Nephron progenitor cell (in vitro differentiated cells): ENCODE results near the gene MSL3.

ENCODE experiments used
- DNase-seq: peaks from one replicate; pipeline ENCODE4 v3.0.0; 2021
- H3K27ac Mint-ChIP-seq: 2 replicates; pipeline ENCODE4 v1.8.0; 2021; ENCODE audit warnings: mild to moderate bottlenecking, moderate library complexity, mixed read lengths
- H3K27me3 Mint-ChIP-seq: 2 replicates; pipeline ENCODE4 v1.8.0; 2021; ENCODE audit warnings: mild to moderate bottlenecking, low read depth, mixed read lengths; ENCODE audit not compliant: poor library complexity
- H3K36me3 Mint-ChIP-seq: 2 replicates; pipeline ENCODE4 v1.8.0; 2021; ENCODE audit warnings: low read depth, mixed read lengths
- H3K4me1 Mint-ChIP-seq: 2 replicates; pipeline ENCODE4 v1.8.0; 2021; ENCODE audit warnings: mixed read lengths
- H3K4me3 Mint-ChIP-seq: 2 replicates; pipeline ENCODE4 v1.8.0; 2021; ENCODE audit warnings: mild to moderate bottlenecking, moderate library complexity, mixed read lengths
- H3K9me3 Mint-ChIP-seq: 2 replicates; pipeline ENCODE4 v1.8.0; 2021; ENCODE audit warnings: mild to moderate bottlenecking, moderate library complexity, mixed read lengths
- TF ChIP-seq, protein P1 (sequence below): fragments of 200-600 bp; sonication (generic); IDR thresholded peaks from 2 replicates; pipeline ENCODE4 v1.5.0; 2021; ENCODE audit warnings: antibody characterized with exemption

The MSL3 gene

DNA sequence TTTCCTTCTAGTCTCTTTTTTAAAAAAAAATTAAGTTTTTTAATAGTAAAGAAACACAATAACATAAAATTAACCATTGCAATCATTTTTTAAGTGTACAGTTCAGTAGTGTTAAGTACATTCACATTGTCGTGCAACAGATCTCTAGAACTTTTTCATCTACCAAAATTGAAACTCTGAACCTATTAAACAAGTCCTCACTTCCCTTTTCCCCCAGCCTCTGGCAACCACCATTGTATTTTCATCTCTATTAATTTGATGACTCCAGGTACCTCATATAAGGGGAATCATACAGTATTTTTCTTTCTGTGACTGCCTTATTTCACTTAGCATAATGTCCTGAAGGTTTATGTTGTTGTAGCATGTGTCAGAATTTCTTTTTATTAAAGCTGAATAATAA is 31.8 kb downstream of the MSL3 start:
- Mint-ChIP-seq H3K4me1 (no peaks in the 10 kb centered on the region), H3K27me3 (peaks cover 6% of the 10 kb centered on the region), H3K9me3 (peaks cover 25% of the 10 kb centered on the region), H3K27ac (no peak overlapping the region), H3K36me3 (no peaks in the 10 kb centered on the region), H3K4me3 (no peak overlapping the region)
- no peak for DNase-seq
- TF ChIP-seq, protein P1, sequence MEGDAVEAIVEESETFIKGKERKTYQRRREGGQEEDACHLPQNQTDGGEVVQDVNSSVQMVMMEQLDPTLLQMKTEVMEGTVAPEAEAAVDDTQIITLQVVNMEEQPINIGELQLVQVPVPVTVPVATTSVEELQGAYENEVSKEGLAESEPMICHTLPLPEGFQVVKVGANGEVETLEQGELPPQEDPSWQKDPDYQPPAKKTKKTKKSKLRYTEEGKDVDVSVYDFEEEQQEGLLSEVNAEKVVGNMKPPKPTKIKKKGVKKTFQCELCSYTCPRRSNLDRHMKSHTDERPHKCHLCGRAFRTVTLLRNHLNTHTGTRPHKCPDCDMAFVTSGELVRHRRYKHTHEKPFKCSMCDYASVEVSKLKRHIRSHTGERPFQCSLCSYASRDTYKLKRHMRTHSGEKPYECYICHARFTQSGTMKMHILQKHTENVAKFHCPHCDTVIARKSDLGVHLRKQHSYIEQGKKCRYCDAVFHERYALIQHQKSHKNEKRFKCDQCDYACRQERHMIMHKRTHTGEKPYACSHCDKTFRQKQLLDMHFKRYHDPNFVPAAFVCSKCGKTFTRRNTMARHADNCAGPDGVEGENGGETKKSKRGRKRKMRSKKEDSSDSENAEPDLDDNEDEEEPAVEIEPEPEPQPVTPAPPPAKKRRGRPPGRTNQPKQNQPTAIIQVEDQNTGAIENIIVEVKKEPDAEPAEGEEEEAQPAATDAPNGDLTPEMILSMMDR = no peak

DNA sequence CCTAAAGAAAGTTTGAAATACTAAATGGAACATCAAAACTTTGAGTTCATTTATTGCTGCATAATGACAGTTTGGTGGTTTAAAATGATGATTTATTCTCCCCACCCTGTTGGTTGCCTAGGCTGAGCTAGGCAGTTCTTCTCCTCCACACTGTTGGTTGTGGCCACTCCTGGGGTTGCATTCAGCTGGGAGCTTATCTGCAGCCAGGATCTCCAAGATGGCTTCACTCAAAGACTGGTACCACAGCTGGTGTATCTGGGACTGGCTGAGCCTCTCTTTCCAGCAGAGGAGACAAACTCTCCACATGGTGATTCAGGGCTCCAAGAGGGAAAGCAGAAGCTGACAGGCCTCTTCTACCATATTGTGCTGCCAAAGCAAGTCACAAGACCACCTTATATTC is 33.1 kb downstream of the MSL3 start:
- DNase-seq = no peak
- no peak overlapping the region for H3K4me3 Mint-ChIP-seq
- no peaks in the 10 kb centered on the region for H3K36me3 Mint-ChIP-seq
- no peak overlapping the region for H3K27ac Mint-ChIP-seq
- H3K9me3 Mint-ChIP-seq = peaks cover 25% of the 10 kb centered on the region
- TF ChIP-seq, protein P1 = no peak
- H3K4me1 Mint-ChIP-seq = no peaks in the 10 kb centered on the region
- peaks cover 6% of the 10 kb centered on the region for H3K27me3 Mint-ChIP-seq

DNA sequence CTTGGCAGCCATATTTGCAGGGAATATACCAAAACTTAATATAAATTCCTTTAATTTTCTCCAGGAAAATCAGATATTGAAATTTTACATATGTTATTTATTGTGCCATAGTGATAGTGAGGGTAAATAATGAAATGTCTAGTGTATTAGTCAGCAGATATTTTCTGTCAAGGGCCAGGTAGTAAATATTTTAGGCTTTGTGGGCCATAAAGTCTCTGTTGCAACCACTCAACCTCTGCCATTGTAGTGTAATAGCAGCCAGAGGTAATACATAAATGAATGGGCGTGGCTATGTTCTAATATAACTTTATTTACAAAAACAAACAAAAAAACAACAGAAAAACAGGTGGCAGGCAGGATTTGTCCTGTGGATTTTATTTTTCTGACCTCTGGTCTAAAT is 33.5 kb downstream of the MSL3 start:
- Mint-ChIP-seq H3K27ac (no peak overlapping the region), H3K9me3 (peaks cover 25% of the 10 kb centered on the region), H3K4me1 (no peaks in the 10 kb centered on the region), H3K4me3 (no peak overlapping the region), H3K36me3 (no peaks in the 10 kb centered on the region), H3K27me3 (peaks cover 6% of the 10 kb centered on the region)
- no peak for DNase-seq
- TF ChIP-seq, protein P1 = no peak

DNA sequence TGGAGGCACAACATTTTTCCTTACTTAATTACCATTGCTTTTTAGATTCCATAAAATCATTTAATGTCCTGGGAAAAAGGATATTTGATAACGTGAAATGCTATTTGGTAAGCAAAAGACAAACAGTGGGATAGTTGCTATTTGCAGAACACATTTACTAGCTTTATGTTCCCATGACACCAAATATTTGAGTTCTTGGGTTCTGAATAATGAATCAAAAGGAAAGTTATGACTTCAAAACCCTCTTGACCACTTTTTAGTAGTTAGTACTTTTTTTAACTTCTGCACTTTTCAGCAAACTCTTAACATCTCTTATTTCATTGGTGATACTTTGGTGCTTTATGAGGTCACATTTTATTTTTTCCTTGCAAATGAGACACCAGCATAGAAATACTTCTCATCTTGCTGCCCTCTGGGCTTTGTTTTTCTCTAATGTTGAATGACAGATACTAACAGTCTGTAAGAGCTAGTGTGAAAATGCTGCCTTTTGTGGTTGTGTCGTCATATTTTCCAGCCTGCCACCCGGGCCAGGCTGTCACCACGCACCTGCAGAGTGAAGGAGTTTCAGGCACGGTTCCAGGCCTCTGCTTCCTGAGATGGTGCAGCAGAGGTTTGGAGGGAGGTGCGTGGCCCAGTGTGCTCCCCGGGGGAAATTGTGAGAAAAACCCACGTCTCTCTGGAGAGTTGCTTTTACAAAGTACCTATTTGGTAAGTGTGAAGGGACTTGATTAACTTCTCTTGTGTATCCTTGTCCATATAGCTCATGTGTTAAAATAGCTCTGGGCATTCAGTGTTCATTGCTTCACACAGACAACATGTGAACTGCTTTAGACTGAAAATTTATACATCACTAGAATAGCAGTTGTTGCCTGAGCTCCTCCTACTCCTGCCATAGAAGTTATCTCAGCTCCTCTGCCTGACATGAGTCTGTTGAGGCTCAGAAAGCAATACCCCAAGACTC is 34.7 kb downstream of the MSL3 start:
- no peak overlapping the region for H3K4me3 Mint-ChIP-seq
- DNase-seq = no peak
- TF ChIP-seq, protein P1 = no peak

DNA sequence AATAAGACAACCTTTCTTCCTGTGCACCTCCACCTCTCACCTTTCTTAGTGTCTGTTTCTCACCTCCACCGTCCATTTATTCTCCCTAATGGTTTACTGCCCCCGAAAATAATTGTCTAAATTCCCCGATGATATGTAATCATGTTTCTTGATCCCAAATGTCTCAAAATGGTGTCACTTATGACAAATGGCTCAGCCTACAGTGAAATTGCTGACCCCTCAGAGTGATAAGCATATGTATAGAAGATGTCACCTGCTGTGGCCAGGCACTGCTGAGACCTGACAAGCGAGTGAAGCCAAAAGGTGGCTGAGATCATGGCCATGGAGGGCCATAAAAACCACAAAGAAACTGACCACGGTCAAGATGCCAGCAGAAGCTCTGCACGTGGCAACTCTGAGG is 35.7 kb downstream of the MSL3 start:
- Mint-ChIP-seq H3K4me3 (no peak overlapping the region), H3K9me3 (peaks cover 28% of the 10 kb centered on the region), H3K4me1 (no peaks in the 10 kb centered on the region), H3K27me3 (peaks cover 6% of the 10 kb centered on the region), H3K36me3 (no peaks in the 10 kb centered on the region), H3K27ac (no peak overlapping the region)
- TF ChIP-seq, protein P1 = no peak
- DNase-seq = no peak

More for the DNA sequence above, 34.7 kb downstream of the MSL3 start:
- peaks cover 31% of the 10 kb centered on the region for H3K9me3 Mint-ChIP-seq
- H3K27me3 Mint-ChIP-seq = peaks cover 6% of the 10 kb centered on the region
- H3K27ac Mint-ChIP-seq = no peak overlapping the region
- H3K36me3 Mint-ChIP-seq = no peaks in the 10 kb centered on the region
- H3K4me1 Mint-ChIP-seq = no peaks in the 10 kb centered on the region

DNA sequence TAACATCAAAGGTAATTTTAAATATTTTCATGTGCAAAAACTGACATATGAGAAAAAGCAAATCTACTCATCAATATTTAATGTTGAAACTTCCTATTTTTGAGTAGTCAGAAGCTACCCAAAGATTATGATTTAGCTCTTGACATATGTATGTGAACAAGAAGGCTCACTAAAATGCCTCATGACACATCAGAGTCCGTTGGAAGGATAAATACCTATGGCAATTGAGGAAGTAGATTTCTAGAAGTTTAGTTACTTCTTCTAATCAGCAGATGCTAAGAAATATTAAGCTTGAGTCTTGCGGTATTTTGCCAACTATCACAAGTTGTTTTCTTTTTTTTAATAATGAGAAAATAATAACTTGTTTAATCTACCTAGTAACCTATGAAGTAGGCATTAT is 55.3 kb downstream of the MSL3 start:
- H3K4me3 Mint-ChIP-seq = no peak overlapping the region
- no peaks in the 10 kb centered on the region for H3K27me3 Mint-ChIP-seq
- no peak for DNase-seq
- H3K9me3 Mint-ChIP-seq = peaks cover 27% of the 10 kb centered on the region
- H3K4me1 Mint-ChIP-seq = no peaks in the 10 kb centered on the region
- H3K27ac Mint-ChIP-seq = no peak overlapping the region
- TF ChIP-seq, protein P1 = no peak
- no peaks in the 10 kb centered on the region for H3K36me3 Mint-ChIP-seq
